ENCODE measurements around the gene ADARB2. TPM values are rescaled to one million over a fixed set of nuclear protein-coding genes. Genes with fewer than 3 reads are reported as not detected.

ADARB2 gene
- total and polyA plus RNA-seq, 2 experiments from 2014 or later, result 2.0 to 5.0 TPM

- no peak overlapping the region for H3K27ac Mint-ChIP-seq
Observed at GRCh38 chr10:1241973-1242935, 495.1 kb downstream of the ADARB2 start.

More at GRCh38 chr10:1241973-1242935, 495.1 kb downstream of the ADARB2 start:
- Histone ChIP-seq H3K4me3 (no peak overlapping the region), H3K27me3 (ENCODE audit: insufficient read depth) (no peaks in the 10 kb centered on the region), H3K36me3 (ENCODE audit: insufficient read depth) (no peaks in the 10 kb centered on the region), H3K9me2 (ENCODE audit: insufficient read depth) (no peaks in the 10 kb centered on the region), H3K4me2 (no peak overlapping the region), H4K20me1 (replicated peaks; ENCODE audit: insufficient read depth) (no peaks in the 10 kb centered on the region), H2AFZ (no peak overlapping the region), H3K79me2 (replicated peaks; ENCODE audit: insufficient read depth) (no peaks in the 10 kb centered on the region), H3K4me1 (ENCODE audit: insufficient read depth) (0 out of 2 replicates have a peak, but pooled peaks cover 6% of the 10 kb centered on the region), H3K27ac (ENCODE audit: low read depth) (no peak overlapping the region), H3F3A (replicated peaks; ENCODE audit: low read depth) (peaks cover 8% of the 10 kb centered on the region)
- H3K4me1 Mint-ChIP-seq, result peaks cover 5% of the 10 kb centered on the region; the same call in 1 of the 3 replicates
- H3K36me3 Mint-ChIP-seq (ENCODE audit: low read depth), result no peaks in the 10 kb centered on the region
- H3K27me3 Mint-ChIP-seq (ENCODE audit: insufficient read depth, low read depth, poor library complexity), result peaks cover 16% of the 10 kb centered on the region
- H3K9me3 Mint-ChIP-seq, result peaks cover 3% of the 10 kb centered on the region; the same call in 2 of the 3 replicates
- TF ChIP-seq JUNB (IDR thresholded peaks at IDR 0.05; ENCODE audit: unreplicated experiment) (no peak), ETS1 (IDR thresholded peaks at IDR 0.05) (no peak), ZNF462 (CRISPR knock-in tag; IDR thresholded peaks at IDR 0.05) (no peak), NANOG (IDR thresholded peaks at IDR 0.05; ENCODE audit: borderline replicate concordance) (no peak), REST (IDR thresholded peaks at IDR 0.05; ENCODE audit: unreplicated experiment) (no peak), CTCF (conservative IDR thresholded peaks at IDR 0.05; ENCODE audit: low read depth in 2 of 2) (no peak), POLR2AphosphoS5 (IDR thresholded peaks at IDR 0.05; ENCODE audit: low read depth) (no peak), ZNF331 (CRISPR knock-in tag; IDR thresholded peaks at IDR 0.05; ENCODE audit: low read depth) (no peak), STAT1 (IDR thresholded peaks at IDR 0.05; ENCODE audit: unreplicated experiment) (no peak)
- ATAC-seq, result no peak; the same call in 2 of the 3 replicates
- H3K4me3 Mint-ChIP-seq, result no peak overlapping the region
- no peak for DNase-seq (ENCODE audit: low spot score)
